ENCODE measurements around the gene NTSR2. TPM values are rescaled to one million over a fixed set of nuclear protein-coding genes. Genes with fewer than 3 reads are reported as not detected.
A peak's percentile ranks its signal among the peaks of the same experiment; 100 is the strongest.

The NTSR2 gene
- total RNA-seq, 2 donors from 2014 or later: not detected

DNA sequence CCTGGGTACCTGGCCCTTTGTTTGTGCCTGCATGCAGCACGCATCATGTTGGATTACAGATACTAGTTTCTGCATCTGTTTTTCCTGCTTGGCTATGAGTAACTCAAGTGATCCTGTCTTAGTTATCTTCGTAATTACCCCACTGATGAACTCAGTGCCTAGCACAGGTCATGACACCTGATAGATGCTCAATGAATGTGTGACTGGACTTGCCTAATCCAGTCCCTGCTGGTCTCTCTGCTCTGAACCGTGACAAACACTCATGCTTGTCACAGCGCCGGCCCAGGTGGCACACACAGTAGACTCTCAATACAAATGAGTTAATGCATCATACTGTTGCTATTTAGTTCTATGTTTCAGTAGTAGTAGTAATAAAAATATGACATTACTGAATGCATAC lies 31.2 kb upstream of the NTSR2 start:
- Histone ChIP-seq H3K9me3 (no peaks in the 10 kb centered on the region), H3K4me3 (no peak overlapping the region), H3K27me3 (replicated peaks; ENCODE audit: insufficient read depth) (no peaks in the 10 kb centered on the region), H3K4me1 (ENCODE audit: control insufficient read depth in 1 of 2, low read depth in 2 of 2) (peaks cover 18 to 28% of the 10 kb centered on the region in 2 donors), H3K27ac (no peak overlapping the region), H3K36me3 (no peaks in the 10 kb centered on the region)
- no peak for ATAC-seq (ENCODE audit: insufficient number of reproducible peaks, low FRiP score, low read depth)
- no peak for DNase-seq (ENCODE audit: low spot score)
- TF ChIP-seq, protein P1, sequence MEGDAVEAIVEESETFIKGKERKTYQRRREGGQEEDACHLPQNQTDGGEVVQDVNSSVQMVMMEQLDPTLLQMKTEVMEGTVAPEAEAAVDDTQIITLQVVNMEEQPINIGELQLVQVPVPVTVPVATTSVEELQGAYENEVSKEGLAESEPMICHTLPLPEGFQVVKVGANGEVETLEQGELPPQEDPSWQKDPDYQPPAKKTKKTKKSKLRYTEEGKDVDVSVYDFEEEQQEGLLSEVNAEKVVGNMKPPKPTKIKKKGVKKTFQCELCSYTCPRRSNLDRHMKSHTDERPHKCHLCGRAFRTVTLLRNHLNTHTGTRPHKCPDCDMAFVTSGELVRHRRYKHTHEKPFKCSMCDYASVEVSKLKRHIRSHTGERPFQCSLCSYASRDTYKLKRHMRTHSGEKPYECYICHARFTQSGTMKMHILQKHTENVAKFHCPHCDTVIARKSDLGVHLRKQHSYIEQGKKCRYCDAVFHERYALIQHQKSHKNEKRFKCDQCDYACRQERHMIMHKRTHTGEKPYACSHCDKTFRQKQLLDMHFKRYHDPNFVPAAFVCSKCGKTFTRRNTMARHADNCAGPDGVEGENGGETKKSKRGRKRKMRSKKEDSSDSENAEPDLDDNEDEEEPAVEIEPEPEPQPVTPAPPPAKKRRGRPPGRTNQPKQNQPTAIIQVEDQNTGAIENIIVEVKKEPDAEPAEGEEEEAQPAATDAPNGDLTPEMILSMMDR (IDR thresholded peaks at IDR 0.05): no peak

DNA sequence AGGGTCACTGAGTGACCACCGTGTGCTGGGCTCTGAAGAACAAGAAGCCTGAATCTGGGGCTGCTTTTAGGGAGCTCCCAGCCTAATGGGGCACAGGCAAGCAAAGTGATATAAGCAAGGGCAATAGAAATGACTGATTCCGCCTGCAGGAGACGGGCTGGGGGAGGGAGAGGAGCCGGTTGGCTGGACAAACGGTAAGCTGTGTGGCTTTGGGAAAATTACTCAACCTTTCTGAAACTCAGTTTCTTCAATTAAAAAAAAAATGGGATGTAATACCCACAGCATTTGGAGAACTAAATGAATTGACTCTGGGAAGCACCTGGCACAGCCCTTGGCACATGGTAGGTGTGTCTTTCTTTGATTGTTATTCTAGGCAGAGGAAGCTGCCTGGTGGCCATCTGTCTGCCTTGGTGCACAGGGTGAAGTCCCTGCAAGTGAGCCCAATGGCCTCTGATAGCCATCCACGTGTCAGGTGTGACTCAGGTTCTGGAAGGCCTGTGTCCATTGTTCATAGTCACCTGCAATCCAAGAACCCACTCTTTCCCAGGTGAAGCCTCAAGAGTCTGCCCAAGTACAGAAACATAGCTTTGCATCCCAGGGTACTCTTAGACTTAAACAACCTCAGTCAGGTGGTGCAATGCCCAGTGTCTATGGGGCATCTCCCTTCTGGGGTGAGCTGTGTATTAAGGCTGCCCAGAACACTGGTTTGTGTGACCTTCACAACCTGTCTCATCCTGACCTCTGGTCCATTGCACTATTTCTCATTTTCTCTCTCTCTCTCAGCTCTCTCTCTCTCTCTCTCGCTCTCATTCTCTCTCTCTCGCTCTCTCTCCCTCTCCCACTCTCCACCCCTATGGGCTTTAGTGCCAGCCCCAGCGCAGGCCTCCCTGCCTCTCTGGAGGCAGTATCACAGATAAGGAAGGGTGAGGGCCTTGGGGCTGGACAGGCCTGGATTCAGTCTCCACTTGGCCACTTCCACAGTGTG lies 30.0 kb upstream of the NTSR2 start:
- H3K27me3 ChIP-seq (replicated peaks; ENCODE audit: insufficient read depth): no peaks in the 10 kb centered on the region
- H3K9me3 ChIP-seq: no peaks in the 10 kb centered on the region
- no peak overlapping the region for H3K4me3 ChIP-seq
- TF ChIP-seq, protein P1 (IDR thresholded peaks at IDR 0.05): no peak
- H3K36me3 ChIP-seq: no peaks in the 10 kb centered on the region
- H3K4me1 ChIP-seq (ENCODE audit: control insufficient read depth in 1 of 2, low read depth in 2 of 2): peaks cover 18 to 28% of the 10 kb centered on the region in 2 donors
- DNase-seq (ENCODE audit: low spot score): no peak
- no peak for ATAC-seq (ENCODE audit: insufficient number of reproducible peaks, low FRiP score, low read depth)
- H3K27ac ChIP-seq: no peak overlapping the region

DNA sequence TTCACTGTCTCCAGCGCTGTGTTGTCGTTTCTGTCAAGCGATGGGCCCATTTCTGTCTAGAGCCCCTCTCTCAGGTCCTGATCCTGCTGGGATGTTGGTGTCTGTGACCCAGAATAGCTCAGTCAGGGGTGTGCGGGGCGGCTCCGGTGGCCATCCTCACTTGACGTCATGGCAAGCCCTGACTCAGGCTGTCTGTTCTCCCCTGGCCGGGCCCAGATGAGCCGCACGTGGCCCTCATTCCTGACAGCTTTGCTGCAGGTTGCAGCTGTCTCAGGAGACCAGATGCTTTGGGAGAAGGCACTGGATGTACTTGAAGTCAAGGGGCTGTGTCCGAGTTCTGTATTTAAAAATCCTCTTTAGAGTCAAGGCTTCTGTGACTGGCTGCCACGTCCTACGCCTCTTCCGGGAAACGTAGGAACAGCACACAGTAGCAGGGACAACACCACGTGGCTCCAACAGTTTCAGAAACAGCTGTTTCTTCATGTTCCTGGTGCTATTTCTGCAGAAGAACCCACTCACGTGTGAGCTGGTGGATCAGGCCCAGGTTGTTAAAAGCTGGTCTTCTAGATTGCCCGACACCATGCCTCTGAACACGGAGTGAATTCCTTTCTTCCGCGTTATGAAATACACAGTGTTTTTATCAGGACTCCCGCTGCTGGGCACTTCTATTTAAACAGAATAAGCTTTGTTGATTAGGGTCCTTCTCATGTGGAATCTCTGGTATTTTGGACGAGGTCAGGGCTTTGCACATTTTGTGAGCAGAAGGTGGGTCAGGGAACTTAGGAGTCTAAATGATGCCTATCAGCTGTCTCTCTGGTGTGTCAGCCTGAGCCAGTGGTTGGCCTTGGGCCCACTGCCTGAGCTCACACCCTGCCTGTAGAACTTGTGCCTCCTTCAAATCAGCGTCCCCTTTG lies 28.3 kb upstream of the NTSR2 start:
- Histone ChIP-seq H3K27ac (peak overlapping the region; percentile 82 to 86), H3K36me3 (no peaks in the 10 kb centered on the region), H3K9me3 (no peaks in the 10 kb centered on the region), H3K4me3 (no peak overlapping the region), H3K27me3 (replicated peaks; ENCODE audit: insufficient read depth) (no peaks in the 10 kb centered on the region), H3K4me1 (ENCODE audit: control insufficient read depth in 1 of 2, low read depth in 2 of 2) (peaks cover 20 to 30% of the 10 kb centered on the region in 2 donors)
- TF ChIP-seq, protein P1 (IDR thresholded peaks at IDR 0.05): no peak
- DNase-seq (ENCODE audit: low spot score) (peak; percentile 29), ATAC-seq (ENCODE audit: insufficient number of reproducible peaks, low FRiP score, low read depth) (no peak)

DNA sequence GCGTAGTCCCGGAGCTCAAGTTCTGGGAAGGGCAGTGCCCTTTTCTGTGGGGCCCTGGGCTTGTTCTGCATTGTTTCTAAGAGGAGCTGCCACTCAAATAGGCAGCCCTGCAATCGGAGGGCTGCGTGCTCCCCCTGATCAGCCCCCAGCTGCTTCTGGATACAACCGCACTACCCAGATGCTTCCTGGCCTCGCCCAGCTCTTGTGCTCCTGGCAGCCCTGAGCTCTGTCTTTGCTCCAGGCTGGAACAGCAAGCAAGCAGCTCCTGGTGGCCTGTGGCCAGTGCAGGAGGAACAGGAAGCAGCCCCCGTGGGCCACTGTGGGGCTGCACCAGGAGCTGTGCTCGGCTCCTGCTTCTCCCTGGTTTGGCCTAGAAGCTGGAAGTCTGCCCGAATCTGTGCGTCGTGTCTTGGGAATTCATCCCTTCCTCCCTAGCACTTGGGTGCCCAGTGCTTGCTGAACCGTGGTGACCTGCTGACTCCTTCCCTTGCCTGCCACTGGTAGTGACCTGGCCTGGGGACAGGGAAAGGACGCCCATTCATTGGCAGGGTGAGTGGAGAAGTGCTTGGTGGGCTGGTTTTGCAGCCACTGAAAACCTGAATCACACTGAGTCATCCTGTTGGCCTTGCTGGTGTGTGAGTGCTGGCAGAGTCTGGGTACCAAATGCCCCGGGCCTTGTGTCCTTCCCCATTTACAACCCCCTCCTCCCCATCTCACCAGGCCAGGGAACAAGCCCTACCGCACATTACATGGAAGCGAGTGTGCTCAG lies 27.3 kb upstream of the NTSR2 start:
- no peak overlapping the region for H3K4me3 ChIP-seq
- H3K4me1 ChIP-seq (ENCODE audit: control insufficient read depth in 1 of 2, low read depth in 2 of 2): peaks cover 24 to 40% of the 10 kb centered on the region in 2 donors
- H3K9me3 ChIP-seq: no peaks in the 10 kb centered on the region
- H3K27me3 ChIP-seq (replicated peaks; ENCODE audit: insufficient read depth): no peaks in the 10 kb centered on the region
- ATAC-seq (ENCODE audit: insufficient number of reproducible peaks, low FRiP score, low read depth) (peak; percentile 70), DNase-seq (ENCODE audit: low spot score) (peak; percentile 71)
- TF ChIP-seq, protein P1 (IDR thresholded peaks at IDR 0.05): no peak
- H3K27ac ChIP-seq: peak overlapping the region; percentile 82 to 86
- no peaks in the 10 kb centered on the region for H3K36me3 ChIP-seq

Measured in thoracic aorta (tissue), 2 donors.